ENCODE data around the gene TDRD15.
"Not testable (repeated sequence)": the region's sequence is repeated elsewhere in the genome, so short reads cannot be mapped to it uniquely, and the experiment has no call there.

Gene TDRD15

GRCh38 chr2:21148718-21149117, 24.9 kb downstream of the TDRD15 start:
- no peak for DNase-seq

DNA sequence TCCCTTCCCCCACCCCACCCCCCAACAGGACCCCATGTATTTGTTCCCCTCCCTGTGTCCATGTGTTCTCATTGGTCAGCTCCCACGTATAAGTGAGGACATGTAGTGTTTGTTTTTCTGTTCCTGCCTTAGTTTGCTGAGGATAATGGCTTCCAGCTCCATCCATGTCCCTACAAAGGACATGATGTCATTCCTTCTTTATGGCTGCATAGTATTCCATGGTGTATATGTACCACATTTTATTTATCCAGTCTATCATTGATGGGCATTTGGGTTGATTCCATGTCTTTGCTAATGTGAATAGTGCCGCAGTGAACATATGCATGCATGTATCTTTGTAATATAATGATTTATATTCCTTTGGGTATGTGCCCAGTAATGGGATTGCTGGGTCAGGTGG, 27.5 kb downstream of the TDRD15 start:
- not testable (repeated sequence) for DNase-seq

DNA sequence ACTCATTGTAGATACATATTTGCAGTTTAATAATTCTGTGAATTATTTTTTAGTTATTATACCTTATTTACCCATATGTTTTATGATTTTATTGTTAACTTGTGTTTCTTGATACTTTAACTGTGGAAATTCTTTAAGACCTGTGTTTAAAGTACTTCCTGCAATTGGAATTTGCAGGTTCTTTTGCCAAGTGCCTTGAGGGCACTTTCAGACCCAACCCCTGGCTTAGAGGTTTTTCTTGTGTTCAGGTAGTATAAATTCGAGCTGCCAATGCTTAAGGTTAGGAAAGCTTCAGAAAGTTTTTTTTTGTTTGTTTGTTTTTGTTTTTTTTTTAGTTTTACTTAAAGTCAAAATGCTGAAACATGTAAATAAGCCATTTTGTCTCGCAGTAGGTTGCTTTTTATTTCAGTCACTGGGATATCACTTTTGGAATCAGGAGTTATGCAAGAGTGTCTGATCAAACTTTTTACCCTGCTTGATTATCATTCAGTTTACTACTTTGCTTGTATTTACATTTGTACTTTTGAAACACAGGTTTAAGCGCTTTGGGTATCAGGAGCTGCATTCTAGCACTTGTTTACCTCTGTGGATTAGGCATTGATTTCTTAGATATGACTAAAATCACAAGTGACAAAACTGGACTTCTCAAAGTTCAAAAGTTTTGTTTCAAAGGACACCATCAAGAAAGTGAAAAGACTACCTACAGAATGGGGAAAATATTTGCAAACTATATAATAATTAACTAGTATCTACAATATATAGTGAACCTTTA, 31.8 kb downstream of the TDRD15 start:
- DNase-seq, result no peak

- no peak for DNase-seq
Observed at GRCh38 chr2:21161122-21161521, 37.4 kb downstream of the TDRD15 start.

- no peak for DNase-seq
Observed at GRCh38 chr2:21161832-21162614, 38.3 kb downstream of the TDRD15 start.

GRCh38 chr2:21162615-21162878, 38.8 kb downstream of the TDRD15 start:
- DNase-seq, result no peak

GRCh38 chr2:21163213-21163612, 39.4 kb downstream of the TDRD15 start:
- no peak for DNase-seq

DNA sequence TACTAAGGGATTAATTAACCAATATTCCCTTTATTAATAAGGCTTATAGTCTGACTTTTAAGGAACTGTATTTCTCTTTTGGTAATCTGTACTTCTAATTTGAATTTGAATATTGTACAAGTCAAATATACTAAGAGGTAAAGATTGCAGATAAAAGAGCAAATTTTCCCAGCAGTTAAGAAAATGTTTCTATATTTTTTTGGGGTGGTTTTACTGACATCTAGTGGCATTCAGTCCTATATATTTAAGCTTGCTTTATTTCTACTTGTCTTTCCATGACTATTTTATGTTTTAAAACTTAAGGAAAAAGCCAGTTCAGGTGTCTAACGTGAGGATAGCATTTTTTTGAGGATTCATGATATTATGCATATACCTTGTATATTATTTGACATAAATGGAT, 41.6 kb downstream of the TDRD15 start:
- DNase-seq, result no peak

DNA sequence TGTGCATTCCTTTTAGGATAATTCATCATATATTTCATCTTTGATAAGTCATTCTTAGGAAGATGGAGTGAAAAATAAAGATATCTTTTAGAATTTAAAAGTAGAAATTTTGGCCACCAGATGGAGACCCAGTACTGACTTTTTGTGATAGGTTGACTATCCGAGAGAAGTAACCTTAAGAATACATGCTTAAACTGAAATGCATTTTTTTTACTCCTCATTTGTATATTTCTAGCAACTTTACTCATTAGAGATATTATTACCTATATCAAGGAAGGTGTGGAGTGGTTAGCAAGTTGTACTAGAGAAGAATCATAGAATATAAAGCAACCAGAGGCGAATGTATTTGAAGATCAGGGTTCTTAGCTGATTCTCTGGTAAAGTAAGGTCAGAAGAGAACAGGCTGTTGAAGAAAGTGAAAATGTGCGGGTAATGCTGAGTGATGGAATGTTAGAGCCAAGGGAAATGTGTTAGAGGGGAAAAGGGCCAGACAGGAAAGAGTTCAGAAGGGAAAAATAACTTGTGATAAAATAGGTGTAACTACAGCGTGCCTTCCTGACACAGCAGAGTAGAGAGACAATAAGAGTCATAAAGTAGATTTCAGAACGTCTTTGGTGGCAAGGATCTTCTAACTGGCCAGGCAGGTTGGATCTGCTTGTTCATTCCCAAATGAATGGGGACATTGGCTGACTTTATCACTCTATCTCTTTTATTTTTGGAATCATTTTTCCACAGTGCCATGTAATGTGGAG, 52.3 kb downstream of the TDRD15 start:
- DNase-seq, result no peak

DNA sequence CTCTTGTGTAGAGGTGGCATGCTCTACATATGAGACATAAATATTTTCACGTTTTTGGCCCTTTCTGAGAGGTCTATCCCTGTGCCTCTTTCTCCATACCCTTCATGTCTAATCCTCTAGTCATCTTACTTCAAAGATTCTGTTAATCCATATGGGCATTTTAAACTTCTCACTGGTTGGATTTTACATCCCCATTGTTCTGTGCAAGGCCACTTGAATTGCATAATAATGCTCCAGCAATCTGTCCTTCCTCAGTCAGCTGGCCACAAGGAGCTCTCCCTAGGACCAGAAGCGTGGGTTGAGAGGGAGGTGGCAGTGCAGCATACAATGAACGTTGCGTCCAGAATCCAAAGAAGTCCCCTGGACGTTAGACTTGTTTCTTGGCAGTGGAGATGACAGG, 58.2 kb downstream of the TDRD15 start:
- DNase-seq, result no peak

GRCh38 chr2:21183306-21183705, 59.5 kb downstream of the TDRD15 start:
- no peak for DNase-seq

- DNase-seq, result no peak
Observed at GRCh38 chr2:21183726-21184125, 60.0 kb downstream of the TDRD15 start.

DNA sequence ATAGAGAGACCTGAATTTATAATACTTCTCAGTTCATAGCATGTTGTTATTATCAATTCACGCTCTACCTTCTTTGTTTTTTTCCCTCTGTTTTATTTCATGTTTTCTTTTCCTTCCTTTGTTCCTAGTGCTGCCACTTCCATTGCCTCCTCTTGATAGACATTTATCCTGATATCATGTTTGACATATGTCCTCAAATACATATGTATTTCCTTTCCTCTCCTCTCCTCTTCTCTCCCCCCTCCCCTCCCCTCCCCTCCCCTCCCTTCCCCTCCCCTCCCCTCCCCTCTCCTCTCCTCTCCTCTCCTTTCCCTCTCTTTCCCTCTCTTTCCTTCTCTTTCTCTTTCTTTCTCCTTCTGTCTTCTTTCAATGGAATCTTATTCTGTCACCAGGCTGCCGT, 67.8 kb downstream of the TDRD15 start:
- DNase-seq, result no peak
